GM12878 (cell line): Measurements from ENCODE around the gene TRAPPC2B.

Experiments used
- SIN3A ChIP-seq: IDR thresholded peaks from 2 replicates; pipeline ENCODE4 v1.6.1; 2012; ENCODE audit warnings: low read depth, low read length, improper control_type of control experiment
- TF ChIP-seq, protein P1 (sequence below): IDR thresholded peaks from 2 replicates; pipeline ENCODE4 v1.6.1; 2012; ENCODE audit warnings: mild to moderate bottlenecking, low read depth, low read length
- TF ChIP-seq, protein P2 (sequence below): IDR thresholded peaks from 2 replicates; pipeline ENCODE4 v1.6.1; 2012; ENCODE audit warnings: low read depth, low read length, improper control_type of control experiment
- TF ChIP-seq, protein P3 (sequence below), 3 experiments: IDR thresholded peaks in 2 of 3; conservative IDR thresholded peaks in 1 of 3; 2 replicates each; pipeline ENCODE4 v1.5.1; 2011; ENCODE audit warnings: low read depth in 3 of 3, low read length in 3 of 3, mild to moderate bottlenecking in 3 of 3, control low read depth in 2 of 3, moderate library complexity in 2 of 3, inconsistent platforms in 1 of 3, mixed read lengths in 1 of 3; ENCODE audit not compliant: control insufficient read depth in 2 of 3, insufficient read depth in 1 of 3; ENCODE audit errors: extremely low read depth in 1 of 3

DNA sequence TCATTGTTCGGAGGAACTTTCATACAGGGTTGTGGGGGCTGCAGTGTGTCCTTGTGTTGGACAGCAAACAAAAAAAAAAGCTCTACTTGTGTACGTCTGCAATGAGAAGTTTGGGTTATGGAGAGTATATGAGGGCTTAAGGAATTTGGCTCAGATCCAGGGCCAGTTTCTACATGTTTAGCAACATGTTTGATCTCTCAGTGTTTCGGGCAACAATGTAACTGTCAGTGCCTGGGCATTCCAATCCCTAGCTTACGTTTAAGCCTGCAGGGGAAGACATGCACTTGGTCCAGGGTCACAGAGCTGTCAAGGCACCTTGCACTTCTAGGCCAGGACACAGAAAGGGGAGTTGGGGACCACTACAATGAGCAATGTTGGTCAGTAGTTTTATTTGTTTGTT lies 29.2 kb upstream of the TRAPPC2B start:
- TF ChIP-seq, protein P1, sequence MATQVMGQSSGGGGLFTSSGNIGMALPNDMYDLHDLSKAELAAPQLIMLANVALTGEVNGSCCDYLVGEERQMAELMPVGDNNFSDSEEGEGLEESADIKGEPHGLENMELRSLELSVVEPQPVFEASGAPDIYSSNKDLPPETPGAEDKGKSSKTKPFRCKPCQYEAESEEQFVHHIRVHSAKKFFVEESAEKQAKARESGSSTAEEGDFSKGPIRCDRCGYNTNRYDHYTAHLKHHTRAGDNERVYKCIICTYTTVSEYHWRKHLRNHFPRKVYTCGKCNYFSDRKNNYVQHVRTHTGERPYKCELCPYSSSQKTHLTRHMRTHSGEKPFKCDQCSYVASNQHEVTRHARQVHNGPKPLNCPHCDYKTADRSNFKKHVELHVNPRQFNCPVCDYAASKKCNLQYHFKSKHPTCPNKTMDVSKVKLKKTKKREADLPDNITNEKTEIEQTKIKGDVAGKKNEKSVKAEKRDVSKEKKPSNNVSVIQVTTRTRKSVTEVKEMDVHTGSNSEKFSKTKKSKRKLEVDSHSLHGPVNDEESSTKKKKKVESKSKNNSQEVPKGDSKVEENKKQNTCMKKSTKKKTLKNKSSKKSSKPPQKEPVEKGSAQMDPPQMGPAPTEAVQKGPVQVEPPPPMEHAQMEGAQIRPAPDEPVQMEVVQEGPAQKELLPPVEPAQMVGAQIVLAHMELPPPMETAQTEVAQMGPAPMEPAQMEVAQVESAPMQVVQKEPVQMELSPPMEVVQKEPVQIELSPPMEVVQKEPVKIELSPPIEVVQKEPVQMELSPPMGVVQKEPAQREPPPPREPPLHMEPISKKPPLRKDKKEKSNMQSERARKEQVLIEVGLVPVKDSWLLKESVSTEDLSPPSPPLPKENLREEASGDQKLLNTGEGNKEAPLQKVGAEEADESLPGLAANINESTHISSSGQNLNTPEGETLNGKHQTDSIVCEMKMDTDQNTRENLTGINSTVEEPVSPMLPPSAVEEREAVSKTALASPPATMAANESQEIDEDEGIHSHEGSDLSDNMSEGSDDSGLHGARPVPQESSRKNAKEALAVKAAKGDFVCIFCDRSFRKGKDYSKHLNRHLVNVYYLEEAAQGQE: no peak
- TF ChIP-seq, protein P2, sequence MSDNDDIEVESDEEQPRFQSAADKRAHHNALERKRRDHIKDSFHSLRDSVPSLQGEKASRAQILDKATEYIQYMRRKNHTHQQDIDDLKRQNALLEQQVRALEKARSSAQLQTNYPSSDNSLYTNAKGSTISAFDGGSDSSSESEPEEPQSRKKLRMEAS: no peak
- TF ChIP-seq SIN3A: no peak
- TF ChIP-seq, protein P3, sequence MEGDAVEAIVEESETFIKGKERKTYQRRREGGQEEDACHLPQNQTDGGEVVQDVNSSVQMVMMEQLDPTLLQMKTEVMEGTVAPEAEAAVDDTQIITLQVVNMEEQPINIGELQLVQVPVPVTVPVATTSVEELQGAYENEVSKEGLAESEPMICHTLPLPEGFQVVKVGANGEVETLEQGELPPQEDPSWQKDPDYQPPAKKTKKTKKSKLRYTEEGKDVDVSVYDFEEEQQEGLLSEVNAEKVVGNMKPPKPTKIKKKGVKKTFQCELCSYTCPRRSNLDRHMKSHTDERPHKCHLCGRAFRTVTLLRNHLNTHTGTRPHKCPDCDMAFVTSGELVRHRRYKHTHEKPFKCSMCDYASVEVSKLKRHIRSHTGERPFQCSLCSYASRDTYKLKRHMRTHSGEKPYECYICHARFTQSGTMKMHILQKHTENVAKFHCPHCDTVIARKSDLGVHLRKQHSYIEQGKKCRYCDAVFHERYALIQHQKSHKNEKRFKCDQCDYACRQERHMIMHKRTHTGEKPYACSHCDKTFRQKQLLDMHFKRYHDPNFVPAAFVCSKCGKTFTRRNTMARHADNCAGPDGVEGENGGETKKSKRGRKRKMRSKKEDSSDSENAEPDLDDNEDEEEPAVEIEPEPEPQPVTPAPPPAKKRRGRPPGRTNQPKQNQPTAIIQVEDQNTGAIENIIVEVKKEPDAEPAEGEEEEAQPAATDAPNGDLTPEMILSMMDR (IDR thresholded peaks at IDR 0.05 in 2 of 3, conservative IDR thresholded peaks at IDR 0.05 in 1 of 3; ENCODE audit: control insufficient read depth in 2 of 3, extremely low read depth in 1 of 3, insufficient read depth in 1 of 3, low read depth in 3 of 3, low read length in 3 of 3): no peak
